ENCODE measurements around the gene NAV2.

The NAV2 gene

GRCh38 chr11:19718951-19719350 is 6.3 kb downstream of the NAV2 start:
- no peak for ATAC-seq
- TF ChIP-seq OSR1 (CRISPR knock-in tag; IDR thresholded peaks at IDR 0.05): no peak
- no peak for TF ChIP-seq ZNF8 (CRISPR knock-in tag; IDR thresholded peaks at IDR 0.05)
- TF ChIP-seq BACH2 (CRISPR knock-in tag; IDR thresholded peaks at IDR 0.05; ENCODE audit: borderline replicate concordance): no peak
- TF ChIP-seq PPARA (CRISPR knock-in tag; IDR thresholded peaks at IDR 0.05; ENCODE audit: borderline replicate concordance): no peak
- no peak for TF ChIP-seq ZFP3 (CRISPR knock-in tag; IDR thresholded peaks at IDR 0.05)
- no peak for TF ChIP-seq POU6F1 (CRISPR knock-in tag; IDR thresholded peaks at IDR 0.05; ENCODE audit: borderline replicate concordance, low read depth)
- no peak for TF ChIP-seq TOX (CRISPR knock-in tag; IDR thresholded peaks at IDR 0.05; ENCODE audit: borderline replicate concordance)

GRCh38 chr11:19719960-19720359 is 7.3 kb downstream of the NAV2 start:
- TF ChIP-seq ZC3H10 (CRISPR knock-in tag; IDR thresholded peaks at IDR 0.05) (no peak), ZNF8 (CRISPR knock-in tag; IDR thresholded peaks at IDR 0.05) (no peak), ZNF565 (CRISPR knock-in tag; conservative IDR thresholded peaks at IDR 0.05; ENCODE audit: low read depth) (no peak), CREB5 (CRISPR knock-in tag; IDR thresholded peaks at IDR 0.05; ENCODE audit: low read depth) (no peak)
- ATAC-seq: no peak

GRCh38 chr11:19721176-19721575 is 8.5 kb downstream of the NAV2 start:
- no peak for TF ChIP-seq CREB5 (CRISPR knock-in tag; IDR thresholded peaks at IDR 0.05; ENCODE audit: low read depth)
- no peak for TF ChIP-seq ZNF565 (CRISPR knock-in tag; conservative IDR thresholded peaks at IDR 0.05; ENCODE audit: low read depth)
- TF ChIP-seq BACH2 (CRISPR knock-in tag; IDR thresholded peaks at IDR 0.05; ENCODE audit: borderline replicate concordance): no peak
- TF ChIP-seq ZC3H10 (CRISPR knock-in tag; IDR thresholded peaks at IDR 0.05): no peak
- no peak for ATAC-seq

GRCh38 chr11:19722702-19723101 is 10.1 kb downstream of the NAV2 start:
- no peak for TF ChIP-seq PPARA (CRISPR knock-in tag; IDR thresholded peaks at IDR 0.05; ENCODE audit: borderline replicate concordance)
- TF ChIP-seq TSHZ2 (CRISPR knock-in tag; IDR thresholded peaks at IDR 0.05): no peak
- TF ChIP-seq CSDC2 (CRISPR knock-in tag; IDR thresholded peaks at IDR 0.05): no peak
- no peak for TF ChIP-seq RARB (CRISPR knock-in tag; IDR thresholded peaks at IDR 0.05)
- TF ChIP-seq TCF4 (CRISPR knock-in tag; IDR thresholded peaks at IDR 0.05; ENCODE audit: borderline replicate concordance): no peak
- TF ChIP-seq ZNF8 (CRISPR knock-in tag; IDR thresholded peaks at IDR 0.05): no peak
- TF ChIP-seq POU6F1 (CRISPR knock-in tag; IDR thresholded peaks at IDR 0.05; ENCODE audit: borderline replicate concordance, low read depth): no peak
- no peak for TF ChIP-seq ZNF70 (CRISPR knock-in tag; IDR thresholded peaks at IDR 0.05)
- TF ChIP-seq PATZ1 (CRISPR knock-in tag; IDR thresholded peaks at IDR 0.05; ENCODE audit: borderline replicate concordance): no peak
- no peak for TF ChIP-seq ISL1 (CRISPR knock-in tag; IDR thresholded peaks at IDR 0.05)
- peak; percentile 24; the same call in 2 of the 3 replicates for ATAC-seq

Data from SK-N-SH treated with all-trans-retinoic acid at 6 μM for 48 hours (cell line).